RWPE1 (cell line): Measurements from ENCODE around the gene GTF3C1.

Experiments
- CTCF ChIA-PET: fragments of 350-600 bp; sonication (Branson Sonifier 250); formaldehyde crosslinking; extraction: SDS; loops from one replicate; lab custom pipeline; 2021; lab: Yijun Ruan, JAX
- POLR2A ChIA-PET: fragments of 400-600 bp; formaldehyde crosslinking; extraction: SDS; loops from one replicate; lab custom pipeline; 2020; ENCODE audit warnings: antibody characterized with exemption; ENCODE audit not compliant: low non-redundant PET; lab: Yijun Ruan, JAX
- DNase-seq: peaks from one replicate; pipeline ENCODE4 v3.0.0; 2012; ENCODE audit warnings: low spot score
- H3K27ac ChIP-seq: fragments of 450-650 bp; 2 replicates; pipeline ENCODE4 v1.5.1; 2017
- TF ChIP-seq, protein P1 (sequence below): fragments of 450-650 bp; conservative IDR thresholded peaks from 2 replicates; pipeline ENCODE4 v1.5.1; 2017; ENCODE audit warnings: low read depth, mild to moderate bottlenecking

GTF3C1 gene

GRCh38 chr16:27486760-27487159, 63.0 kb downstream of the GTF3C1 start:
- CTCF ChIA-PET, result no interaction called here
- POLR2A ChIA-PET, result no interaction called here
- no peak for DNase-seq
- TF ChIP-seq, protein P1, sequence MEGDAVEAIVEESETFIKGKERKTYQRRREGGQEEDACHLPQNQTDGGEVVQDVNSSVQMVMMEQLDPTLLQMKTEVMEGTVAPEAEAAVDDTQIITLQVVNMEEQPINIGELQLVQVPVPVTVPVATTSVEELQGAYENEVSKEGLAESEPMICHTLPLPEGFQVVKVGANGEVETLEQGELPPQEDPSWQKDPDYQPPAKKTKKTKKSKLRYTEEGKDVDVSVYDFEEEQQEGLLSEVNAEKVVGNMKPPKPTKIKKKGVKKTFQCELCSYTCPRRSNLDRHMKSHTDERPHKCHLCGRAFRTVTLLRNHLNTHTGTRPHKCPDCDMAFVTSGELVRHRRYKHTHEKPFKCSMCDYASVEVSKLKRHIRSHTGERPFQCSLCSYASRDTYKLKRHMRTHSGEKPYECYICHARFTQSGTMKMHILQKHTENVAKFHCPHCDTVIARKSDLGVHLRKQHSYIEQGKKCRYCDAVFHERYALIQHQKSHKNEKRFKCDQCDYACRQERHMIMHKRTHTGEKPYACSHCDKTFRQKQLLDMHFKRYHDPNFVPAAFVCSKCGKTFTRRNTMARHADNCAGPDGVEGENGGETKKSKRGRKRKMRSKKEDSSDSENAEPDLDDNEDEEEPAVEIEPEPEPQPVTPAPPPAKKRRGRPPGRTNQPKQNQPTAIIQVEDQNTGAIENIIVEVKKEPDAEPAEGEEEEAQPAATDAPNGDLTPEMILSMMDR, result no peak
- no peak overlapping the region for H3K27ac ChIP-seq

GRCh38 chr16:27486344-27486743, 63.4 kb downstream of the GTF3C1 start:
- CTCF ChIA-PET, result no interaction called here
- H3K27ac ChIP-seq, result no peak overlapping the region
- TF ChIP-seq, protein P1, result no peak
- no peak for DNase-seq
- POLR2A ChIA-PET, result no interaction called here

- TF ChIP-seq, protein P1, result no peak
- ChIA-PET CTCF (no interaction called here), POLR2A (no interaction called here)
- H3K27ac ChIP-seq, result no peak overlapping the region
- DNase-seq, result no peak
These were observed 63.9 kb downstream of the GTF3C1 start for GRCh38 chr16:27485811-27486210.

DNA sequence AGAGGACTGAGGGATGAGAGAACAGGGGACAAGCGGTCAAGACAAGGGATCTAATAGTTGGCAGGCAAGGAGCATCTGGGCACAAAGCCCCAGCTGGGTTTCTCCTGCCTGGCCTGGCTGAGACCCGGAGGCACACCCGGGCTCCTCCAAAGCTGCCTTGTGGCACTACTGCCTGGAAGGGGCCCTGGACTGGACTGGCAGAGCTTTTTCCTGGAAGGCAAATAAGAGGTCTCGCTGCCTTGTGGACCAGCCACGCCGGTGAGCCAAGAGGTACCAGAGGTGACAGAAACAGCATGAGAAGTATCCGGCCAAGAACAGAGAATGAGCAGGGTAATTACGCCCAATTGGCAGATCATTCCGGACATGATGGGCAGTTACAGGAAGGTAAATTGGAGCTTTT, 64.6 kb downstream of the GTF3C1 start:
- POLR2A ChIA-PET, result no interaction called here
- no peak for DNase-seq
- CTCF ChIA-PET, result no interaction called here
- TF ChIP-seq, protein P1, result no peak
- H3K27ac ChIP-seq, result no peak overlapping the region

DNA sequence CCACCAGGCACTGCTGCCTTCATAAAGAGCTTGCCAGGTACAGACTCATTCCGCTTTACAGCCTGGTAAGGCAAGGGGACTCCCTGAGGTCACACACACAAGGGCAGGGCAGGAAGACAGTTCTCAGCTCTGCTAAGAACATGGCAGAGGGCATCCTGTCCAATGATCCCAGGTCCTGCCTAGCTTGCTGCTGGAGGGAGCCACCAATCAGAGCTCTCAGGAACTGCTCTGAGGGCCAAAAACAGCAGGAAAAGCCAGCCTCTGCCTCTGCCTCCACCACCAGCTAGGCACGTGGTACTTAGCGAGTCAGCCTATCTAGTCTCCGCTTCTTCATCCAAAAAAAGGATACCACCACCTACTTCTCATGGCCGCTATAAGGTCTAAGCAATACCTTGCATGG, 66.1 kb downstream of the GTF3C1 start:
- TF ChIP-seq, protein P1, result no peak
- ChIA-PET CTCF (no interaction called here), POLR2A (no interaction called here)
- H3K27ac ChIP-seq, result no peak overlapping the region
- DNase-seq, result no peak

DNA sequence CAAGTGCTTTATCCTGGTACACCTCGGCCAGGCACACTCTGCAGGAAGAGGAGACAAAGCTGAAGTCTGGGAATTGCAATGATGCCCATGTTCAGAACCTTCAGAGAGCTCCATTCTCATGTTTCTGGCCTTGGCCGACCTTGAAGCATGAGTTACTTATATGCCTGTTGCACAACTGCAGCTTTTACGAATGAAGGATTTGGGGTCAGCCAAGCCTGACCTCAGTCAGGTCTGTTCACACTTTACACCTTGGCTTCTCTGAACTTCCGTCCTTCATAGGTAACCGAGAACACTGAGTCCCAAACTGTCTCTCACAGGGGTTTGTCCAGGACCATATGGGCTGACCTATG, 66.7 kb downstream of the GTF3C1 start:
- POLR2A ChIA-PET, result no interaction called here
- CTCF ChIA-PET, result no interaction called here
- no peak overlapping the region for H3K27ac ChIP-seq
- TF ChIP-seq, protein P1, result no peak
- DNase-seq, result no peak
